HCT116 (cell line): ENCODE measurements around the gene FAM78B. TPM values are rescaled to one million over a fixed set of nuclear protein-coding genes. Genes with fewer than 3 reads are reported as not detected.

Experiments
- ATAC-seq: fragments of 200-7000 bp; cut with Tn5 transposase; 2 replicates; pipeline ENCODE4 v1.9.1; 2020; ENCODE audit warnings: mild to moderate bottlenecking, moderate library complexity
- BruUV-seq: library from RNA; stranded (reverse); fragments of 400-500 nt; replicated peaks from 2 replicates; lab custom pipeline; 2021; lab: Mats Ljungman, UMichigan
- CTCF ChIA-PET: fragments of 300-600 bp; sonication (Branson Sonifier 250); formaldehyde crosslinking; loops from one replicate; lab custom pipeline; 2021; ENCODE audit warnings: antibody characterized with exemption; lab: Charles Lee
- POLR2A ChIA-PET: fragments of 300-600, 350-600 bp; sonication (Branson Sonifier 250); formaldehyde crosslinking; loops from one replicate; lab custom pipeline; 2021; ENCODE audit warnings: antibody characterized with exemption; lab: Charles Lee
- RAD21 ChIA-PET, 2 experiments: fragments of 300-600 bp; sonication (Branson Sonifier 250); formaldehyde crosslinking; loops; one replicate each; lab custom pipeline; 2023; ENCODE audit warnings: low total read pairs in 2 of 2; ENCODE audit not compliant: uncharacterized antibody in 2 of 2, unreplicated experiment in 2 of 2, low non-redundant PET in 1 of 2; lab: Charles Lee
- DNase-seq: peaks from one replicate; pipeline ENCODE4 v3.0.0-alpha.2; 2010; ENCODE audit warnings: low read depth, low spot score
- H2AFZ ChIP-seq: fragments of 200-600 bp; shearing (Covaris generic), sonication (generic); 2 replicates; pipeline ENCODE4 v1.6.1; 2017; ENCODE audit warnings: low read depth, mixed run types, mixed read lengths, antibody characterized with exemption, low read length; ENCODE audit not compliant: poor library complexity, severe bottlenecking
- H3K27ac ChIP-seq: 2 replicates; pipeline ENCODE4 v1.5.1; 2012; ENCODE audit warnings: low read depth, low read length
- H3K27me3 ChIP-seq: fragments of 200-600 bp; sonication (generic); 2 replicates; pipeline ENCODE4 v1.6.1; 2016; ENCODE audit warnings: mixed run types, low read length, mixed read lengths; ENCODE audit not compliant: insufficient read depth
- H3K36me3 ChIP-seq, 2 experiments: fragments of 200-500 bp in 1 of 2; fragments of 200-600 bp in 1 of 2; sonication (Bioruptor generic) in 1 of 2; sonication (generic) in 1 of 2; 2 replicates each; pipeline versions ENCODE4 v1.5.1 to v1.6.1; 2014 to 2016; ENCODE audit warnings: low read length in 2 of 2, inconsistent platforms in 1 of 2, mixed read lengths in 1 of 2, mixed run types in 1 of 2; ENCODE audit not compliant: insufficient read depth in 2 of 2, control insufficient read depth in 1 of 2
- H3K4me1 ChIP-seq, 2 experiments: fragments of 200-600 bp in 1 of 2; sonication (generic) in 1 of 2; 2 replicates each; pipeline versions ENCODE4 v1.5.1 to v1.6.1; 2012 to 2017; ENCODE audit warnings: low read length in 2 of 2, inconsistent platforms in 1 of 2, mild to moderate bottlenecking in 1 of 2, mixed read lengths in 1 of 2, mixed run types in 1 of 2, moderate library complexity in 1 of 2; ENCODE audit not compliant: insufficient read depth in 2 of 2, control insufficient read depth in 1 of 2
- H3K4me2 ChIP-seq: fragments of 200-600 bp; sonication (generic); 2 replicates; pipeline ENCODE4 v1.6.1; 2017; ENCODE audit warnings: mixed run types, low read length, mixed read lengths
- H3K4me3 ChIP-seq, 2 experiments: fragments of 200-600 bp in 1 of 2; sonication (generic) in 1 of 2; replicated peaks in 1 of 2; 2 replicates each; pipeline ENCODE4 v1.5.1; 2011 to 2016; ENCODE audit warnings: low read length in 2 of 2, control low read depth in 1 of 2, low read depth in 1 of 2, mild to moderate bottlenecking in 1 of 2, mixed read lengths in 1 of 2, mixed run types in 1 of 2
- H3K79me2 ChIP-seq: fragments of 200-600 bp; sonication (generic); 2 replicates; pipeline ENCODE4 v1.6.1; 2017; ENCODE audit warnings: mild to moderate bottlenecking, mixed run types, low read length, moderate library complexity, mixed read lengths; ENCODE audit not compliant: insufficient read depth
- H3K9ac ChIP-seq: fragments of 200-600 bp; sonication (generic); 2 replicates; pipeline ENCODE4 v1.6.1; 2016; ENCODE audit warnings: low read length, mixed read lengths
- H3K9me2 ChIP-seq: fragments of 200-600 bp; sonication (generic), shearing (Covaris generic); 2 replicates; pipeline ENCODE4 v1.6.1; 2017; ENCODE audit warnings: mixed run types, mild to moderate bottlenecking, moderate library complexity; ENCODE audit not compliant: insufficient read depth
- H3K9me3 ChIP-seq, 2 experiments: fragments of 200-500 bp in 1 of 2; fragments of 200-600 bp in 1 of 2; sonication (Bioruptor generic) in 1 of 2; sonication (generic) in 1 of 2; 2 replicates each; pipeline ENCODE4 v1.6.1; 2014 to 2017; ENCODE audit warnings: low read length in 2 of 2, mixed read lengths in 2 of 2, inconsistent platforms in 1 of 2, low read depth in 1 of 2, mild to moderate bottlenecking in 1 of 2, mixed run types in 1 of 2, moderate library complexity in 1 of 2; ENCODE audit not compliant: control insufficient read depth in 1 of 2, insufficient read depth in 1 of 2
- H4K20me1 ChIP-seq: fragments of 200-600 bp; sonication (generic), shearing (Covaris generic); 2 replicates; pipeline ENCODE4 v1.6.1; 2017; ENCODE audit warnings: mixed run types, mild to moderate bottlenecking, moderate library complexity; ENCODE audit not compliant: insufficient read depth
- CBX3 ChIP-seq: IDR thresholded peaks from 2 replicates; pipeline ENCODE4 v1.6.1; 2012; ENCODE audit warnings: low read depth
- CEBPB ChIP-seq: IDR thresholded peaks from 2 replicates; pipeline ENCODE4 v1.6.1; 2012; ENCODE audit warnings: low read depth
- EGR1 ChIP-seq: IDR thresholded peaks from 2 replicates; pipeline ENCODE4 v1.6.1; 2012; ENCODE audit warnings: low read depth
- EZH2 ChIP-seq: fragments of 200-600 bp; sonication (generic); IDR thresholded peaks from 2 replicates; pipeline ENCODE4 v1.6.1; 2017; ENCODE audit warnings: antibody characterized with exemption, mixed run types
- EZH2phosphoT487 ChIP-seq: fragments of 200-600 bp; IDR thresholded peaks from 2 replicates; pipeline ENCODE4 v1.6.1; 2018; ENCODE audit warnings: antibody characterized with exemption, borderline replicate concordance
- FOSL1 ChIP-seq: IDR thresholded peaks from 2 replicates; pipeline ENCODE4 v1.6.1; 2012; ENCODE audit warnings: low read depth
- JUND ChIP-seq: IDR thresholded peaks from 2 replicates; pipeline ENCODE4 v1.6.1; 2012
- POLR2A ChIP-seq: IDR thresholded peaks from 2 replicates; pipeline ENCODE4 v1.7.0; 2011; ENCODE audit warnings: borderline replicate concordance; ENCODE audit not compliant: insufficient read depth, insufficient read length; ENCODE audit errors: extremely low read depth
- POLR2AphosphoS5 ChIP-seq: IDR thresholded peaks from 2 replicates; pipeline ENCODE4 v1.6.1; 2011; ENCODE audit warnings: mild to moderate bottlenecking, low read depth, low read length, moderate library complexity
- RAD21 ChIP-seq: IDR thresholded peaks from 2 replicates; pipeline ENCODE4 v1.6.1; 2012; ENCODE audit warnings: low read depth, mild to moderate bottlenecking
- SIN3A ChIP-seq: IDR thresholded peaks from 2 replicates; pipeline ENCODE4 v1.6.1; 2012; ENCODE audit warnings: low read depth
- SP1 ChIP-seq: IDR thresholded peaks from 2 replicates; pipeline ENCODE4 v1.6.1; 2012; ENCODE audit warnings: low read depth
- TCF7L2 ChIP-seq: IDR thresholded peaks from 2 replicates; pipeline ENCODE4 v1.7.0; 2011; ENCODE audit warnings: borderline replicate concordance, inconsistent platforms; ENCODE audit not compliant: insufficient read depth, insufficient read length; ENCODE audit errors: extremely low read depth
- YY1 ChIP-seq: IDR thresholded peaks from 2 replicates; pipeline ENCODE4 v1.6.1; 2011; ENCODE audit warnings: low read length, low read depth, moderate library complexity, mild to moderate bottlenecking; ENCODE audit not compliant: insufficient replicate concordance; ENCODE audit errors: extremely low read depth
- ZFX ChIP-seq: fragments of 450-650 bp; IDR thresholded peaks from 2 replicates; pipeline ENCODE4 v1.6.1; 2017
- ZNF274 ChIP-seq: fragments of 200-500 bp; sonication (Bioruptor generic); IDR thresholded peaks from 2 replicates; pipeline ENCODE4 v1.6.1; 2014; ENCODE audit warnings: mild to moderate bottlenecking, low read depth, low read length, inconsistent platforms
- intact Hi-C: fragments of 100-400 bp; cut with micrococcal nuclease; formaldehyde crosslinking; loops from 2 replicates; pipeline ENCODE4 v1.10.0; 2022
- total RNA-seq: library from RNA; stranded (reverse); gene quantifications from one replicate; pipeline ENCODE4 v1.2.1, GENCODE V29; 2021; ENCODE audit not compliant: unreplicated experiment
- TF ChIP-seq, protein P1 (sequence below): IDR thresholded peaks from 2 replicates; pipeline ENCODE4 v1.6.1; 2012
- TF ChIP-seq, protein P2 (sequence below): IDR thresholded peaks from 2 replicates; pipeline ENCODE4 v1.6.1; 2012; ENCODE audit warnings: low read depth
- TF ChIP-seq, protein P3 (sequence below), 3 experiments: fragments of 200-600 bp in 1 of 3; sonication (generic) in 1 of 3; IDR thresholded peaks in 2 of 3; conservative IDR thresholded peaks in 1 of 3; 2 replicates each; pipeline ENCODE4 v1.5.1; 2012 to 2017; ENCODE audit warnings: low read depth in 2 of 3, low read length in 2 of 3, antibody characterized with exemption in 1 of 3, borderline replicate concordance in 1 of 3, control low read depth in 1 of 3, mild to moderate bottlenecking in 1 of 3, mixed read lengths in 1 of 3, mixed run types in 1 of 3, moderate library complexity in 1 of 3; ENCODE audit not compliant: insufficient read depth in 1 of 3
- TF ChIP-seq, protein P4 (sequence below): IDR thresholded peaks from 2 replicates; pipeline ENCODE4 v1.6.1; 2012

Gene FAM78B
- total RNA-seq, 1 experiment from 2014 or later = 1.4 TPM

DNA sequence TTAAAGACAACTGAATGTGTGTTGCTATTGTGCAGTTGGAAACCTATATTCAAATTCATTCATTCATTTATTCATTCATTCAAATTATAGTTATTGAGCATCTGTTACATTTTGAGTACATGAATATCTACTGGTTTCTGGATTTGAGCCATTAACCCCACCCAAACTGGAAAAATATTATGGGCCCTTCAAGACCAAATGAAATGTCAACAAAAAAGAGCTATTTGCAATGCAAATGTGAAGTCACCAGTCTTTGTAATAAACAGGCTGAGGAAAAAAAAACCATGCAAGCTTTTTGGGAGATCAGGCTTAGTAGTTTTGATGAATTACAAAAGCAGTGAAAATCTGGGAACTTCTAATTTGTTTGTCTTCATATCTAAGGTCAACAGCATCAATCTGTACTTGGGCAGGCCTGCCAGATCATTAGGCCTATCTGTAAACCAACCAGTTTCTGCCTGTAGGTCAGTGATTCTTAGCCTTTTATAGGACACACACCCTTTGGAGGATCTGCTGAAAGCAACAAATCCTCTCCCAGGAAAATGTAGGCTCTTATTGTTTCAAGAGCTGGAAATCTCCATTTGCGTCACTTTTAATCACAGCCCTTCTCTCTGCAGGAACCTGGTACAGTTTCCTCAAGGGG lies 134.7 kb downstream of the FAM78B start:
- intact Hi-C loops = no loop called here
- Histone ChIP-seq H3K9me2 (no peaks in the 10 kb centered on the region), H3K36me3 (no peaks in the 10 kb centered on the region), H4K20me1 (no peaks in the 10 kb centered on the region), H3K27me3 (peaks cover 38% of the 10 kb centered on the region), H2AFZ (no peak overlapping the region), H3K9me3 (no peaks in the 10 kb centered on the region), H3K4me2 (no peak overlapping the region), H3K79me2 (no peaks in the 10 kb centered on the region), H3K27ac (no peak overlapping the region), H3K4me3 (no peak overlapping the region), H3K9ac (no peak overlapping the region), H3K4me1 (no peaks in the 10 kb centered on the region)
- ChIA-PET RAD21 (no interaction called here), CTCF (no interaction called here), POLR2A (no interaction called here)
- ATAC-seq = no peak
- TF ChIP-seq YY1 = no peak
- TF ChIP-seq, protein P1, sequence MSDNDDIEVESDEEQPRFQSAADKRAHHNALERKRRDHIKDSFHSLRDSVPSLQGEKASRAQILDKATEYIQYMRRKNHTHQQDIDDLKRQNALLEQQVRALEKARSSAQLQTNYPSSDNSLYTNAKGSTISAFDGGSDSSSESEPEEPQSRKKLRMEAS = no peak
- TF ChIP-seq ZFX = no peak
- no peak for TF ChIP-seq SIN3A
- no peak for TF ChIP-seq RAD21
- no peak for TF ChIP-seq POLR2AphosphoS5
- TF ChIP-seq CEBPB = no peak
- TF ChIP-seq, protein P2, sequence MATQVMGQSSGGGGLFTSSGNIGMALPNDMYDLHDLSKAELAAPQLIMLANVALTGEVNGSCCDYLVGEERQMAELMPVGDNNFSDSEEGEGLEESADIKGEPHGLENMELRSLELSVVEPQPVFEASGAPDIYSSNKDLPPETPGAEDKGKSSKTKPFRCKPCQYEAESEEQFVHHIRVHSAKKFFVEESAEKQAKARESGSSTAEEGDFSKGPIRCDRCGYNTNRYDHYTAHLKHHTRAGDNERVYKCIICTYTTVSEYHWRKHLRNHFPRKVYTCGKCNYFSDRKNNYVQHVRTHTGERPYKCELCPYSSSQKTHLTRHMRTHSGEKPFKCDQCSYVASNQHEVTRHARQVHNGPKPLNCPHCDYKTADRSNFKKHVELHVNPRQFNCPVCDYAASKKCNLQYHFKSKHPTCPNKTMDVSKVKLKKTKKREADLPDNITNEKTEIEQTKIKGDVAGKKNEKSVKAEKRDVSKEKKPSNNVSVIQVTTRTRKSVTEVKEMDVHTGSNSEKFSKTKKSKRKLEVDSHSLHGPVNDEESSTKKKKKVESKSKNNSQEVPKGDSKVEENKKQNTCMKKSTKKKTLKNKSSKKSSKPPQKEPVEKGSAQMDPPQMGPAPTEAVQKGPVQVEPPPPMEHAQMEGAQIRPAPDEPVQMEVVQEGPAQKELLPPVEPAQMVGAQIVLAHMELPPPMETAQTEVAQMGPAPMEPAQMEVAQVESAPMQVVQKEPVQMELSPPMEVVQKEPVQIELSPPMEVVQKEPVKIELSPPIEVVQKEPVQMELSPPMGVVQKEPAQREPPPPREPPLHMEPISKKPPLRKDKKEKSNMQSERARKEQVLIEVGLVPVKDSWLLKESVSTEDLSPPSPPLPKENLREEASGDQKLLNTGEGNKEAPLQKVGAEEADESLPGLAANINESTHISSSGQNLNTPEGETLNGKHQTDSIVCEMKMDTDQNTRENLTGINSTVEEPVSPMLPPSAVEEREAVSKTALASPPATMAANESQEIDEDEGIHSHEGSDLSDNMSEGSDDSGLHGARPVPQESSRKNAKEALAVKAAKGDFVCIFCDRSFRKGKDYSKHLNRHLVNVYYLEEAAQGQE = no peak
- no peak for TF ChIP-seq FOSL1
- no peak for TF ChIP-seq JUND
- no peak for TF ChIP-seq EGR1
- no peak for TF ChIP-seq EZH2
- no peak for TF ChIP-seq TCF7L2
- TF ChIP-seq POLR2A = no peak
- TF ChIP-seq CBX3 = no peak
- no peak for TF ChIP-seq SP1
- TF ChIP-seq, protein P3, sequence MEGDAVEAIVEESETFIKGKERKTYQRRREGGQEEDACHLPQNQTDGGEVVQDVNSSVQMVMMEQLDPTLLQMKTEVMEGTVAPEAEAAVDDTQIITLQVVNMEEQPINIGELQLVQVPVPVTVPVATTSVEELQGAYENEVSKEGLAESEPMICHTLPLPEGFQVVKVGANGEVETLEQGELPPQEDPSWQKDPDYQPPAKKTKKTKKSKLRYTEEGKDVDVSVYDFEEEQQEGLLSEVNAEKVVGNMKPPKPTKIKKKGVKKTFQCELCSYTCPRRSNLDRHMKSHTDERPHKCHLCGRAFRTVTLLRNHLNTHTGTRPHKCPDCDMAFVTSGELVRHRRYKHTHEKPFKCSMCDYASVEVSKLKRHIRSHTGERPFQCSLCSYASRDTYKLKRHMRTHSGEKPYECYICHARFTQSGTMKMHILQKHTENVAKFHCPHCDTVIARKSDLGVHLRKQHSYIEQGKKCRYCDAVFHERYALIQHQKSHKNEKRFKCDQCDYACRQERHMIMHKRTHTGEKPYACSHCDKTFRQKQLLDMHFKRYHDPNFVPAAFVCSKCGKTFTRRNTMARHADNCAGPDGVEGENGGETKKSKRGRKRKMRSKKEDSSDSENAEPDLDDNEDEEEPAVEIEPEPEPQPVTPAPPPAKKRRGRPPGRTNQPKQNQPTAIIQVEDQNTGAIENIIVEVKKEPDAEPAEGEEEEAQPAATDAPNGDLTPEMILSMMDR (IDR thresholded peaks at IDR 0.05 in 2 of 3, conservative IDR thresholded peaks at IDR 0.05 in 1 of 3; ENCODE audit: borderline replicate concordance in 1 of 3, insufficient read depth in 1 of 3, low read depth in 2 of 3, low read length in 2 of 3) = no peak
- no peak for TF ChIP-seq EZH2phosphoT487
- TF ChIP-seq ZNF274 = no peak
- TF ChIP-seq, protein P4, sequence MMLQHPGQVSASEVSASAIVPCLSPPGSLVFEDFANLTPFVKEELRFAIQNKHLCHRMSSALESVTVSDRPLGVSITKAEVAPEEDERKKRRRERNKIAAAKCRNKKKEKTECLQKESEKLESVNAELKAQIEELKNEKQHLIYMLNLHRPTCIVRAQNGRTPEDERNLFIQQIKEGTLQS = no peak
- BruUV-seq = no TSS peak
- DNase-seq = no peak
